H1 (cell line): ENCODE data around the gene PLCL1. TPM values are rescaled to one million over a fixed set of nuclear protein-coding genes. Genes with fewer than 3 reads are reported as not detected.

Source experiments
- CTCF ChIA-PET: fragments of 300-600 bp; sonication (Branson Sonifier 250); formaldehyde crosslinking; loops from one replicate; lab custom pipeline; 2021; ENCODE audit not compliant: partially characterized antibody; lab: Charles Lee
- POLR2A ChIA-PET: fragments of 300-600 bp; sonication (Branson Sonifier 250); formaldehyde crosslinking; loops from one replicate; lab custom pipeline; 2021; ENCODE audit warnings: inconsistent platforms; ENCODE audit not compliant: partially characterized antibody; lab: Charles Lee
- DNase-seq, 2 experiments: peaks; one replicate each; pipeline versions ENCODE4 v3.0.0 to v3.0.0-alpha.2; 2010 to 2022; ENCODE audit warnings: low spot score in 2 of 2, low read depth in 1 of 2, mixed read lengths in 1 of 2
- FAIRE-seq: peaks from 2 replicates; lab custom pipeline; 2011; peaks lifted over from hg19 to GRCh38; lab: Jason Lieb, UNC
- H2AFZ ChIP-seq: 2 replicates; pipeline ENCODE4 v1.8.1; 2012; ENCODE audit warnings: low read length, inconsistent platforms
- H2AK5ac ChIP-seq: 2 replicates; pipeline ENCODE4 v1.6.1; 2013; ENCODE audit warnings: low read depth, low read length
- H2BK120ac ChIP-seq: replicated peaks from 2 replicates; pipeline ENCODE3; 2013; ENCODE audit warnings: low read depth, low read length, inconsistent platforms
- H2BK12ac ChIP-seq: 2 replicates; pipeline ENCODE4 v1.6.1; 2013; ENCODE audit warnings: low read depth, low read length
- H2BK15ac ChIP-seq: 2 replicates; pipeline ENCODE4 v1.6.1; 2013; ENCODE audit warnings: low read length
- H2BK20ac ChIP-seq: 2 replicates; pipeline ENCODE4 v1.6.1; 2013; ENCODE audit warnings: low read length
- H2BK5ac ChIP-seq: 2 replicates; pipeline ENCODE4 v1.6.1; 2013; ENCODE audit warnings: low read depth, low read length
- H3K14ac ChIP-seq: 2 replicates; pipeline ENCODE4 v1.6.1; 2013; ENCODE audit warnings: inconsistent platforms; ENCODE audit not compliant: insufficient read length
- H3K18ac ChIP-seq: 2 replicates; pipeline ENCODE4 v1.6.1; 2013; ENCODE audit warnings: low read length; ENCODE audit errors: extremely low read depth
- H3K23ac ChIP-seq: 2 replicates; pipeline ENCODE4 v1.6.1; 2013; ENCODE audit warnings: inconsistent platforms; ENCODE audit not compliant: insufficient read length
- H3K23me2 ChIP-seq: 2 replicates; pipeline ENCODE4 v1.6.1; 2013; ENCODE audit warnings: low read depth, low read length
- H3K27ac ChIP-seq: 2 replicates; pipeline ENCODE4 v1.6.1; 2011; ENCODE audit warnings: low read depth, low read length, inconsistent platforms
- H3K27me3 ChIP-seq, 4 experiments: replicated peaks in 1 of 4; 1 replicate in 1 of 4; 2 replicates in 3 of 4; pipeline versions ENCODE4 v1.6.1 to v1.8.1; 2011 to 2013; ENCODE audit warnings: low read length in 3 of 4, mild to moderate bottlenecking in 3 of 4, inconsistent platforms in 2 of 4, mixed read lengths in 2 of 4, moderate library complexity in 1 of 4; ENCODE audit not compliant: control insufficient read depth in 3 of 4, insufficient read depth in 3 of 4; ENCODE audit errors: extremely low read depth in 1 of 4
- H3K36me3 ChIP-seq, 4 experiments: 2 replicates each; pipeline versions ENCODE4 v1.6.1 to v1.8.1; 2011 to 2013; ENCODE audit warnings: mild to moderate bottlenecking in 4 of 4, low read length in 3 of 4, moderate library complexity in 2 of 4, control low read depth in 1 of 4, inconsistent platforms in 1 of 4; ENCODE audit not compliant: insufficient read depth in 4 of 4, control insufficient read depth in 2 of 4
- H3K4ac ChIP-seq: replicated peaks from 2 replicates; pipeline ENCODE3; 2013; ENCODE audit warnings: low read length, low read depth, mixed read lengths, inconsistent platforms; ENCODE audit not compliant: insufficient read length
- H3K4me1 ChIP-seq, 4 experiments: replicated peaks in 1 of 4; 1 replicate in 1 of 4; 2 replicates in 3 of 4; pipeline versions ENCODE4 v1.6.1 to v1.8.1; 2011 to 2013; ENCODE audit warnings: low read length in 3 of 4, inconsistent platforms in 2 of 4, mixed read lengths in 1 of 4; ENCODE audit not compliant: insufficient read depth in 4 of 4, control insufficient read depth in 3 of 4
- H3K4me2 ChIP-seq, 2 experiments: 2 replicates each; pipeline versions ENCODE4 v1.6.1 to v1.8.1; 2011 to 2013; ENCODE audit warnings: low read depth in 2 of 2, low read length in 2 of 2, control low read depth in 1 of 2, inconsistent platforms in 1 of 2, mild to moderate bottlenecking in 1 of 2; ENCODE audit not compliant: insufficient read depth in 1 of 2
- H3K4me3 ChIP-seq, 4 experiments: fragments of 200-600, 300-600 bp in 1 of 4; sonication (generic), shearing (Covaris generic), sonication (Bioruptor Twin) in 1 of 4; 2 replicates each; pipeline versions ENCODE4 v1.5.1 to v1.8.1; 2011 to 2016; ENCODE audit warnings: low read length in 4 of 4, low read depth in 3 of 4, control low read depth in 2 of 4, inconsistent platforms in 2 of 4, mild to moderate bottlenecking in 2 of 4, mixed read lengths in 1 of 4, moderate library complexity in 1 of 4; ENCODE audit not compliant: insufficient read depth in 2 of 4; ENCODE audit errors: extremely low read depth in 1 of 4
- H3K56ac ChIP-seq: replicated peaks from 2 replicates; pipeline ENCODE3; 2013; ENCODE audit warnings: low read depth, mild to moderate bottlenecking, mixed read lengths, low read length, inconsistent platforms; ENCODE audit not compliant: insufficient read length
- H3K79me1 ChIP-seq: 2 replicates; pipeline ENCODE4 v1.6.1; 2013; ENCODE audit warnings: low read depth, low read length, control low read depth
- H3K79me2 ChIP-seq, 2 experiments: 2 replicates each; pipeline versions ENCODE4 v1.6.1 to v1.8.1; 2012 to 2013; ENCODE audit warnings: low read length in 2 of 2, mild to moderate bottlenecking in 2 of 2, inconsistent platforms in 1 of 2; ENCODE audit not compliant: insufficient read depth in 2 of 2, control insufficient read depth in 1 of 2
- H3K9ac ChIP-seq, 4 experiments: replicated peaks in 1 of 4; 1 replicate in 1 of 4; 2 replicates in 3 of 4; pipeline versions ENCODE4 v1.6.1 to v1.8.1; 2011 to 2013; ENCODE audit warnings: low read depth in 3 of 4, low read length in 3 of 4, control low read depth in 2 of 4, mild to moderate bottlenecking in 2 of 4, moderate library complexity in 2 of 4, inconsistent platforms in 1 of 4; ENCODE audit errors: extremely low read depth in 1 of 4
- H3K9me3 ChIP-seq, 2 experiments: 2 replicates each; pipeline versions ENCODE4 v1.6.1 to v1.8.1; 2012 to 2013; ENCODE audit warnings: mild to moderate bottlenecking in 2 of 2, moderate library complexity in 2 of 2, control low read depth in 1 of 2, inconsistent platforms in 1 of 2, low read depth in 1 of 2, low read length in 1 of 2, mixed read lengths in 1 of 2; ENCODE audit not compliant: insufficient read depth in 2 of 2
- H4K20me1 ChIP-seq, 2 experiments: replicated peaks in 1 of 2; 2 replicates each; pipeline versions ENCODE3 to v1.8.1; 2011 to 2013; ENCODE audit warnings: inconsistent platforms in 2 of 2, low read length in 2 of 2, mild to moderate bottlenecking in 1 of 2; ENCODE audit not compliant: insufficient read depth in 2 of 2, control insufficient read depth in 1 of 2
- H4K5ac ChIP-seq: 2 replicates; pipeline ENCODE4 v1.6.1; 2013; ENCODE audit warnings: low read length, low read depth, mixed read lengths, inconsistent platforms; ENCODE audit not compliant: insufficient read length
- H4K8ac ChIP-seq: 2 replicates; pipeline ENCODE4 v1.8.0; 2013; ENCODE audit warnings: mild to moderate bottlenecking, moderate library complexity, low read length, inconsistent platforms; ENCODE audit not compliant: insufficient read depth; ENCODE audit errors: extremely low read depth
- H4K91ac ChIP-seq: replicated peaks from 2 replicates; pipeline ENCODE3; 2013; ENCODE audit warnings: low read length, mixed read lengths, inconsistent platforms; ENCODE audit not compliant: insufficient read length
- BCL11A ChIP-seq, 2 experiments: IDR thresholded peaks; one replicate each; pipeline ENCODE4 v1.6.1; 2011; ENCODE audit warnings: low read depth in 2 of 2, low read length in 2 of 2, mild to moderate bottlenecking in 2 of 2
- BRCA1 ChIP-seq: IDR thresholded peaks from 2 replicates; pipeline ENCODE4 v1.6.1; 2012; ENCODE audit warnings: low read depth, low read length, improper control_type of control experiment
- CBX5 ChIP-seq: fragments of 300-800, 300-1000 bp; sonication (generic); IDR thresholded peaks from 2 replicates; pipeline ENCODE4 v1.7.1; 2016; ENCODE audit warnings: antibody characterized with exemption, low read length, low read depth
- CEBPB ChIP-seq: IDR thresholded peaks from 2 replicates; pipeline ENCODE4 v1.6.1; 2012; ENCODE audit warnings: low read depth, low read length
- CREB1 ChIP-seq: IDR thresholded peaks from 2 replicates; pipeline ENCODE4 v1.6.1; 2012; ENCODE audit warnings: inconsistent platforms
- CTBP2 ChIP-seq: IDR thresholded peaks from 2 replicates; pipeline ENCODE4 v1.7.0; 2011; ENCODE audit warnings: borderline replicate concordance, mild to moderate bottlenecking, moderate library complexity, mixed read lengths, low read length; ENCODE audit not compliant: insufficient read depth, insufficient read length
- EZH2 ChIP-seq: fragments of 200-600 bp; sonication (generic); IDR thresholded peaks from 2 replicates; pipeline ENCODE4 v1.7.1; 2012; ENCODE audit warnings: low read depth, mild to moderate bottlenecking, moderate library complexity, low read length, inconsistent platforms; ENCODE audit not compliant: severe bottlenecking
- GABPA ChIP-seq: IDR thresholded peaks from 2 replicates; pipeline ENCODE4 v1.6.1; 2011; ENCODE audit warnings: mild to moderate bottlenecking, low read length, moderate library complexity, borderline replicate concordance; ENCODE audit not compliant: insufficient read depth
- GTF2F1 ChIP-seq: IDR thresholded peaks from 2 replicates; pipeline ENCODE4 v1.6.1; 2012; ENCODE audit warnings: low read depth, low read length, improper control_type of control experiment, borderline replicate concordance
- HDAC6 ChIP-seq: IDR thresholded peaks from one replicate; pipeline ENCODE4 v1.7.1; 2012; ENCODE audit warnings: low read depth, mild to moderate bottlenecking, inconsistent platforms, low read length, moderate library complexity
- RBBP5 ChIP-seq: IDR thresholded peaks from 2 replicates; pipeline ENCODE4 v1.7.1; 2012; ENCODE audit warnings: low read depth, mild to moderate bottlenecking, inconsistent platforms, low read length, moderate library complexity, borderline replicate concordance
- SIN3A ChIP-seq, 2 experiments: IDR thresholded peaks in 1 of 2; conservative IDR thresholded peaks in 1 of 2; 2 replicates each; pipeline ENCODE4 v1.6.1; 2011 to 2012; ENCODE audit warnings: low read length in 2 of 2, improper control_type of control experiment in 1 of 2, low read depth in 1 of 2, mild to moderate bottlenecking in 1 of 2
- SIRT6 ChIP-seq: IDR thresholded peaks from one replicate; pipeline ENCODE4 v1.7.1; 2012; ENCODE audit warnings: low read length, inconsistent platforms
- SIX5 ChIP-seq: IDR thresholded peaks from 2 replicates; pipeline ENCODE4 v1.6.1; 2011; ENCODE audit warnings: mild to moderate bottlenecking, low read depth, low read length
- WGBS, 2 experiments: shearing (Covaris generic) in 1 of 2; methylation state at CpG; one replicate each; pipeline versions ENCODE4 v1.1.6 to v1.1.7; 2013 to 2015; ENCODE audit warnings: low lambda C conversion rate in 2 of 2, mixed read lengths in 2 of 2, inconsistent platforms in 1 of 2, low coverage in 1 of 2, missing lambda C conversion rate in 1 of 2; ENCODE audit not compliant: insufficient replicate concordance in 2 of 2, insufficient coverage in 1 of 2, insufficient read length in 1 of 2; ENCODE audit errors: extremely low coverage in 1 of 2, missing lambda C conversion rate in 1 of 2; 5-methylcytosine and 5-hydroxymethylcytosine counted together
- polyA plus RNA-seq, 7 experiments: library from polyadenylated mRNA; depleted of rRNA in 3 of 7; stranded (reverse) in 5 of 7; unstranded in 2 of 7; fragments of >200 nt in 5 of 7; fragments of 200-250 nt in 2 of 7; gene quantifications; 1 replicate in 5 of 7; 2 replicates in 1 of 7; 4 replicates in 1 of 7; pipeline versions ENCODE4 v1.2.1 to v1.2.3, GENCODE V29; 2011 to 2013; ENCODE audit warnings: missing spikeins in 2 of 7, mixed read lengths in 2 of 7
- total RNA-seq: library from RNA; stranded (reverse); fragmentation: NEBNext Ultra II Directional; extraction: Animal tissue kit (Norgen Biotek cat#: 25700); gene quantifications from 2 replicates; pipeline ENCODE4 v1.2.1, GENCODE V29; 2021

Gene PLCL1
- total and polyA plus RNA-seq, 2 of the 8 experiments (the other 6 are each of a cell fraction or from before 2014, with no cell fraction given), result not detected

GRCh38 chr2:197938555-197938954 is 134.2 kb downstream of the PLCL1 start:
- Histone ChIP-seq H2BK12ac (no peak overlapping the region), H3K4me3 (no peak overlapping the region), H3K79me2 (no peaks in the 10 kb centered on the region), H3K79me1 (no peaks in the 10 kb centered on the region), H3K4me1 (no peaks in the 10 kb centered on the region), H3K14ac (no peak overlapping the region), H3K23ac (no peak overlapping the region), H3K27me3 (peaks cover 0 to 1% (median 0%) of the 10 kb centered on the region in 4 experiments; a peak in 1 of 7 replicates), H3K9ac (no peak overlapping the region), H3K4ac (no peak overlapping the region), H3K36me3 (no peaks in the 10 kb centered on the region), H4K5ac (no peak overlapping the region), H3K23me2 (no peaks in the 10 kb centered on the region), H2BK5ac (no peak overlapping the region), H3K4me2 (no peak overlapping the region), H4K20me1 (no peaks in the 10 kb centered on the region), H3K56ac (no peak overlapping the region), H2AK5ac (no peak overlapping the region), H3K9me3 (no peaks in the 10 kb centered on the region), H3K27ac (no peak overlapping the region), H4K8ac (no peak overlapping the region), H2BK15ac (no peak overlapping the region), H2AFZ (no peak overlapping the region), H2BK120ac (no peak overlapping the region), H2BK20ac (no peak overlapping the region), H4K91ac (no peak overlapping the region), H3K18ac (no peak overlapping the region)
- ChIA-PET CTCF (no interaction called here), POLR2A (no interaction called here)
- WGBS, 2 experiments, result 82% methylated on average over 1 of the region's 1 CpG; no CpG with 5 or more reads in 1 of the 2 experiments
- TF ChIP-seq SIRT6 (no peak), GTF2F1 (no peak), CBX5 (no peak), SIX5 (no peak), BCL11A (IDR thresholded peaks at IDR 0.05; ENCODE audit: low read depth in 2 of 2, low read length in 2 of 2) (no peak), RBBP5 (no peak), HDAC6 (no peak), SIN3A (conservative IDR thresholded peaks at IDR 0.05 in 1 of 2, IDR thresholded peaks at IDR 0.05 in 1 of 2; ENCODE audit: low read depth in 1 of 2, low read length in 2 of 2) (no peak), EZH2 (no peak), CEBPB (no peak), CREB1 (no peak), BRCA1 (no peak), CTBP2 (no peak), GABPA (no peak)
- no peak for DNase-seq
- no peak for FAIRE-seq
